ENCODE data around the gene LKAAEAR1.

- TF ChIP-seq POLR2A (IDR thresholded peaks at IDR 0.05): no peak
- TF ChIP-seq CTCF (IDR thresholded peaks at IDR 0.05): no peak
Observed at GRCh38 chr20:64056639-64056888, 27.6 kb downstream of the LKAAEAR1 start.

Data from body of pancreas (tissue), 4 donors.